AG04450 (cell line): ENCODE data around the gene TUBB2A. TPM values are rescaled to one million over a fixed set of nuclear protein-coding genes. Genes with fewer than 3 reads are reported as not detected.
"Not testable (repeated sequence)": the region's sequence is repeated elsewhere in the genome, so short reads cannot be mapped to it uniquely, and the experiment has no call there.

Experiments used
- CTCF ChIA-PET: fragments of 300-600, 350-600 bp; formaldehyde crosslinking; extraction: SDS; loops from one replicate; lab custom pipeline; 2022; ENCODE audit warnings: antibody characterized with exemption, inconsistent platforms; lab: Charles Lee
- POLR2A ChIA-PET: fragments of 350-600 bp; formaldehyde crosslinking; extraction: SDS; loops from one replicate; lab custom pipeline; 2021; ENCODE audit warnings: antibody characterized with exemption, inconsistent platforms; lab: Yijun Ruan, JAX
- DNase-seq: peaks from one replicate; pipeline ENCODE4 v3.0.0-alpha.2; 2011; ENCODE audit warnings: low read depth, low spot score
- H3K27ac ChIP-seq: one replicate; pipeline ENCODE4 v1.5.1; 2012; ENCODE audit warnings: low read depth, low read length, control low read depth
- H3K27me3 ChIP-seq: one replicate; pipeline ENCODE4 v1.6.0; 2012; ENCODE audit warnings: low read length; ENCODE audit not compliant: control insufficient read depth, insufficient read depth
- H3K4me3 ChIP-seq: 2 replicates; pipeline ENCODE4 v1.5.1; 2011; ENCODE audit warnings: mild to moderate bottlenecking, low read depth, low read length, control low read depth
- H3K9me3 ChIP-seq: 2 replicates; pipeline ENCODE4 v1.5.1; 2012; ENCODE audit warnings: low read length; ENCODE audit not compliant: control insufficient read depth, insufficient read depth
- polyA plus RNA-seq: library from polyadenylated mRNA; depleted of rRNA; stranded (reverse); fragments of >200 nt; gene quantifications from 2 replicates; pipeline ENCODE4 v1.2.3, GENCODE V29; 2011
- TF ChIP-seq, protein P1 (sequence below): IDR thresholded peaks from 2 replicates; pipeline ENCODE4 v1.5.1; 2011; ENCODE audit warnings: low read depth, low read length, control low read depth, inconsistent platforms

The TUBB2A gene
- polyA plus RNA-seq, 1 experiment, result 111 TPM

- POLR2A ChIA-PET, result interaction anchor here (0.6 to 1.4 kb wide), 5 partner anchors 47 to 153 kb away, joined by 3 to 6 read pairs (median 6); no protein-coding TSS in a partner anchor
- Histone ChIP-seq H3K27me3 (no peaks in the 10 kb centered on the region), H3K4me3 (peak overlapping the region; percentile 71), H3K9me3 (no peaks in the 10 kb centered on the region; the same call in 1 of the 2 replicates), H3K27ac (no peak overlapping the region)
- DNase-seq, result no peak
- TF ChIP-seq, protein P1, sequence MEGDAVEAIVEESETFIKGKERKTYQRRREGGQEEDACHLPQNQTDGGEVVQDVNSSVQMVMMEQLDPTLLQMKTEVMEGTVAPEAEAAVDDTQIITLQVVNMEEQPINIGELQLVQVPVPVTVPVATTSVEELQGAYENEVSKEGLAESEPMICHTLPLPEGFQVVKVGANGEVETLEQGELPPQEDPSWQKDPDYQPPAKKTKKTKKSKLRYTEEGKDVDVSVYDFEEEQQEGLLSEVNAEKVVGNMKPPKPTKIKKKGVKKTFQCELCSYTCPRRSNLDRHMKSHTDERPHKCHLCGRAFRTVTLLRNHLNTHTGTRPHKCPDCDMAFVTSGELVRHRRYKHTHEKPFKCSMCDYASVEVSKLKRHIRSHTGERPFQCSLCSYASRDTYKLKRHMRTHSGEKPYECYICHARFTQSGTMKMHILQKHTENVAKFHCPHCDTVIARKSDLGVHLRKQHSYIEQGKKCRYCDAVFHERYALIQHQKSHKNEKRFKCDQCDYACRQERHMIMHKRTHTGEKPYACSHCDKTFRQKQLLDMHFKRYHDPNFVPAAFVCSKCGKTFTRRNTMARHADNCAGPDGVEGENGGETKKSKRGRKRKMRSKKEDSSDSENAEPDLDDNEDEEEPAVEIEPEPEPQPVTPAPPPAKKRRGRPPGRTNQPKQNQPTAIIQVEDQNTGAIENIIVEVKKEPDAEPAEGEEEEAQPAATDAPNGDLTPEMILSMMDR, result no peak
- CTCF ChIA-PET, result interaction anchor here (0.9 to 3.2 kb wide), 6 partner anchors 35 to 89 kb away, joined by 4 to 24 read pairs (median 6); no protein-coding TSS in a partner anchor
Measured at GRCh38 chr6:3162067-3162497, 4.7 kb upstream of the TUBB2A start.

GRCh38 chr6:3159805-3160781 is 2.7 kb upstream of the TUBB2A start:
- H3K27ac ChIP-seq, result no peak overlapping the region
- TF ChIP-seq, protein P1, result no peak
- H3K4me3 ChIP-seq, result no peak overlapping the region
- ChIA-PET CTCF (interaction anchor here (1.4 kb wide), 1 partner anchor 91 kb away, joined by 6 read pairs; no protein-coding TSS in a partner anchor), POLR2A (no interaction called here)
- no peak for DNase-seq
- H3K9me3 ChIP-seq, result no peaks in the 10 kb centered on the region; the same call in 1 of the 2 replicates
- H3K27me3 ChIP-seq, result no peaks in the 10 kb centered on the region

DNA sequence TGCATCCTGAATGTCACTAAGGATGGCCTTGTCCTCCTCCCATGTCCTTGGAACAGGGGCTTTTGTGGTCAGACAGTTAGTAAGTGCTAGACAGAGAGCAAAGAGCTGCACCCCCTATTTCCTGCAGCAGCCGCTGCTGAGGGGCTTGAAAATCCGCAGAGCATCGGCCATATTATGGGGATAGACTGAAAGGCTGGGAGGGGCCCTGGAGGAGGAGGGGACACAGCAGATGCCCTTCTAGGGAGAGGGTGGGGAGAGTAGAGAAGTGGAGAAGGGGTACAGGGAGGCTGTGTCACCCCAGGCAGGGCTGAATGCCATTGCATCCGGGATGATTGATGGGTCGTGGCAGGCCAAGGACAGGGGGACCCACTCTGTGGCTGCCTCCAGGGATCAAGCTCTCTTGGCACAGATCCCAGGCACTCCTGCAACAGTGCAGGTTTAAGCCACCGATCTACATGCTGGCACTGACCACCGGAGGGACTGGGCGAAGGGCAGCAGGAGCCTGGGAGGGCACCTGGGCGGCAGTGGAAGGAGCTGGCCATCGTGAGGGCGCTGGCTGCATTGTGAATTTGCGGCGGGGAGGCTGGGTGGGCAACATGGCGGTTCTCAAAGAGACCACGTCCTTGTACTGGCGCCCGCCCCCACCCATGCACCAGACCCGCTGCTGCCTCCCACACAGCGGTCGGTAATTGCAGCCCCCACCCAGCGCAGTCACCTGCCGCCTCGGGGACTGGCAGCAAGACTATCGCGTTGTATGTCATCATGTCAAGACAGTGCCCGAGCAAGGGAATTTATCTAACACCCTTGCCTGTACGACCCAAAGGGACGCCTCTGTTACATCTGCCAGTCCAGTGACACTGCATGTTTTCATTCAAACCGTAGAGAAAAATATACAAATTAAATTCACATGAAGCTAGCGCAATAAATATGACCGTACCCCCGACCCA is 887 bp downstream of the TUBB2A start:
- DNase-seq, H3K27ac ChIP-seq, H3K27me3 ChIP-seq, H3K9me3 ChIP-seq: not testable (repeated sequence)
- POLR2A ChIA-PET, result interaction anchor here (0.7 to 1.8 kb wide), 11 partner anchors 9 to 103 kb away, joined by 3 to 16 read pairs (median 5); partner anchors contain the start of genes BPHL and PSMG4
- peak overlapping the region; percentile 85 for H3K4me3 ChIP-seq
- CTCF ChIA-PET, result interaction anchor here (0.6 to 1.6 kb wide), 12 partner anchors 9 to 813 kb away, joined by 3 to 14 read pairs (median 4); no protein-coding TSS in a partner anchor

DNA sequence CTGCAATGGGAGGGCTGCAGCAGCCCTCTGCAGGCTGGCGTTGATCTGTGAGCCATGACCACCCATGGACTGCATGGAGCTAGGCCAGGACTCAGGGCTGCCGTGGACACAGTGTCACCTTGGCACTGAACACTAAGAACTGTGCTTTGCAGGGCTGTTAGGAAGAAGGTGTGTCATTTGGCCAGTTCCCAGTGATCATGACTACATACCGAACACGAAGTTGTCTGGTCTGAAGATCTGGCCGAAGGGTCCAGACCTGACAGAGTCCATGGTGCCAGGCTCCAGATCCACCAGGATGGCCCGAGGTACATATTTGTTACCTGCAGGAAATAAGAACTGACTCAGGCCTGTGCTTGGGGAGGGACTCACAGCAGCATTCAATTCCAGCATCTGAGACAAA is 1.9 kb downstream of the TUBB2A start:
- DNase-seq, POLR2A ChIA-PET, H3K9me3 ChIP-seq, CTCF ChIA-PET, H3K27me3 ChIP-seq, H3K27ac ChIP-seq: not testable (repeated sequence)
- peak overlapping the region; percentile 10; the same call in 1 of the 2 replicates for H3K4me3 ChIP-seq

DNA sequence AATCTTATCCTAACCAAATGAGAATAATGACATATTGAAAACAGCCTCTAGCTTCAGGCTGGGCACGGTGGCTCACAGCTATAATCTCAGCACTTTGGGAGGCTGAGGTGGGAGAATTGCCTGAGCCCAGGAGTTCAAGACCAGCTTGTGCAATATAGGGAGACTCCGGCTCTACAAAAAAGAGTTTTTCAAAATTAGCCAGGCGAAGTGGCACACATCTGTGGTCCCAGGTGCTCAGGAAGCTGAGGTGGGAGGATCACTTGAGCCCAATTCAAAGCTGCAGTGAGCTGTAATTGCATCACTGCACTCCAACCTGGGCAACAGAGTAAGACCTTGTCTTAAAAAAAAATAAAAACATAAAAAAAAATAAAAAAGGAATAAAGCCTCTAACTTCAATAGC is 4.7 kb downstream of the TUBB2A start:
- H3K4me3 ChIP-seq, result no peak overlapping the region
- no peak for DNase-seq
- CTCF ChIA-PET, result interaction anchor here (0.6 to 1.2 kb wide), 2 partner anchors 27 to 165 kb away, joined by 3 read pairs; no protein-coding TSS in a partner anchor
- TF ChIP-seq, protein P1, result no peak
- peaks cover 3% of the 10 kb centered on the region for H3K9me3 ChIP-seq
- H3K27ac ChIP-seq, result no peak overlapping the region
- no peaks in the 10 kb centered on the region for H3K27me3 ChIP-seq
- POLR2A ChIA-PET, result no interaction called here
